ENCODE measurements around the gene CEP41.

CEP41 gene

DNA sequence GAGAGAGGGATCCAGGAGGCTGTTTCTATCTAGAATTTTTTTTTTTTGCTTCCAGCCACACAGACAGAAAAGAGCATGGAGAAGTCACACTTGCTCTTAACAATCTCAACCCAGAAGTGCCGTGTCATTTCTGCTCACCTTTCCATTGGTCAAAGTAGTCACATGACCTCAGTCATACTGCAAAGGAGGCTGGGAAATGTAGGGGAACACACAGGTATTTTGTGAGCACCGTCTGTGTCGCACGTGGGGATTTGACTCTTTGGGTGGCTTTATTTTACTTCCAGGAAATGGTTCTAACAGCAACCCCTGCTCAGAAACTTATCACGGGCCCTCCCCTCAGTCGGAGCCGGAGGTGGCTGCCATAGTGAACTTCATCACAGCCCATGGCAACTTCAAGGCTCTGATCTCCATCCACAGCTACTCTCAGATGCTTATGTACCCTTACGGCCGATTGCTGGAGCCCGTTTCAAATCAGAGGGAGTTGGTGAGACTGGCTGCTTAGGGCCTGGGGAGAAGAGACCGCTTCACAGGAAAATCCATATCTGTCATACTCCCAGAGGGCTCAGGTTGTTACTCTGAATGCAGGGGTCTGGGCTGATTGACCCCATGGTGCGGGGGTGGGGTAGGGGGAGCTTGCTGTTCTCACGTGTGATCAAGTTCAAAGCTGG, 73.6 kb downstream of the CEP41 start:
- DNase-seq = no peak

DNA sequence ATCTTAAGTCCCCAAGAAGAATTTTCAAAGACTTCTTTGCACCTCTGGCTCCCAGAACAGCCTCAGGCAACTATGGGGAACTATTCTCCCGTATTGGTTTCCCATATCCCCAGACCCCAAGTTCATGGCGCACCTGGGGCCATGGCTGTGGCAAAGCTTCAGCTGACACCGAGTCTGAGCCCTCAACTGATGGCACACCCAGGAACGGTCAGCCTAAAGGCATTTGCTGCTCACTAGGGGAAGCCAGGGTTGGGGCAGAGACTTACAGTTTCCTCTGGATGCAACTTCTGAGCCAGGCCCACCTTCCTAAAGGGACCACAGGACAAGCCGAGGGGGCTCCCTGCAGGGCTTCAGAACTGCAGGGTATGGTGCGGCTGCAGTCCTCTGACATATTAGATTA, 74.3 kb downstream of the CEP41 start:
- DNase-seq = no peak

DNA sequence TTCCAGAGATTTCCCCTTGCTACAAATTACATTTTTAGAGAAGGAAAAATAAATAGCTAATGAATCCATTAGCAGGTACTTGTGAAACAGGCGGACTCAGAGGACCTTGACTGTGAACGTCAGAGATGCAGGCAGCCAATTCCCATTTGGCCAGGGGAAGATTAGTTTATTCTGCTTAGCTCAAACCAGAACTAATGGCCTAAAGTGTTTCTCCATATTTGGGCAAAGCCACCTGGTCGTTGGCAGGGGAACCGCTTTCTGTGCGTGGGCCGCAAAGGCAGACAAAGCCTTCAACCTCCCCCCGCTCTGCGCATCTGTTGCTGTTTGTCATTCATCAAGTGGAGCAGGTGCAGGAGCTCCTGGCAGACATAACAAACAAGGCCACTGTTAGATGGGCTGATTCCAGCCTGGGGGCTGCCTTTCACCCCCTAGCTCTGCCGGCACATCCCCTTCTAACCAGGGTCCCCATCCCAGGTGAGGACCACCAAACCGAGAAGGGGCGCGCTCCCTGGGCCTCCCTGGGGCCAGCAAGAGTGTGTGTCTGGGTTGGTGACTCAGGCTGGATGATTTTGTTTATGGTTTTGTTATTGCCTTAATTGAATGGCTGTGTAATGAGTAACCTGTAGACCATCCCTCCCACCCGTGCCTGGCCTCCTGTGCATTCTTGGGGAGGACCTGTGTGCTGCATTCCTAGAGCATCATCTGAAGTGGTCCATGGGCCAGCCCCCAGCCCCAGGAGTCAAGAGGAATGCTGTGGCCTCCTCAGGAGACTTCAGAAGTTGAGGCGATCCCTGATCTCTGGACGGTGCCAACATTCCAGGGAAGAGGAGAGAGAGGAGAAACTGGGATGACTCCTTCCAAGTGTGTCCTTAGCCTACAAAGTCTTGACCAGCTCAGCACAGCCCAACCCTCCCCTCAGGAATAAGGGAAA, 75.0 kb downstream of the CEP41 start:
- no peak for DNase-seq

DNA sequence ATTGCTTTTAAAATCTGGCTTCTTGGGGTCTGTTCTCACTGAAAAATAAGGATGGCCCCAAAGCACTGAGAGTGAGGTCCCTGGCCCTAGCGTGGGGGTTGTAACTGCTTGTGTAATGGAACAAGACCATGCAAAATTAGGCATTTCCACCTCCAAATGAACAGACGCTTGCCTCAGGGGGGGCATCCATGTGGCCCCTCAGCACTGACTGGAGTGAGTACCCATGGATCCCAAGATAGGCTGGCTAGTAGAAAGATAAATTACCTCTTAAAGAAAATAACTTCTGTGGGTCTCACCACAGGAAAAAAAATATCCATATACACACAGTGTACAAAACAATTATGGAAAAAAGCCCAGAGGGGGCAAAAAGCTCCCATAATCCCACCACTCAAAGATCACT, 75.7 kb downstream of the CEP41 start:
- no peak for DNase-seq

DNA sequence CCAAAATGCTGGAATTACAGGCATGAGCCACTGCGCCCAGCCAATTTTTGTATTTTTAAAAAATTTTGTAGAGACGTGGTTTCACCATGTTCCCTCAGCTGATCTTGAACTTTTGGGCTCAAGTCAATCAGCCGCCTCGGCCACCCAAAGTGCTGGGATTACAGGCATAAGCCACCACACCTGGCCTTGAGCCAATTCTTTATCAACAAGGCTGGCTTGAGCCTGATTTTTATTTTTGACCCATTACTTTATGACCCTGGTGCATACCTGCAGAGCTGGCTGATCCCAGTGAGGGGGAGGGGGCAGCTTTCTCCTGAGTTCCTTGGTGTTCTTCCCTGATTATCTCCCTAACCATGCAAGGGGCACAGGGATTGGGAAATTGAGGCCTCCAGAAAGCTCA, 76.4 kb downstream of the CEP41 start:
- no peak for DNase-seq

DNA sequence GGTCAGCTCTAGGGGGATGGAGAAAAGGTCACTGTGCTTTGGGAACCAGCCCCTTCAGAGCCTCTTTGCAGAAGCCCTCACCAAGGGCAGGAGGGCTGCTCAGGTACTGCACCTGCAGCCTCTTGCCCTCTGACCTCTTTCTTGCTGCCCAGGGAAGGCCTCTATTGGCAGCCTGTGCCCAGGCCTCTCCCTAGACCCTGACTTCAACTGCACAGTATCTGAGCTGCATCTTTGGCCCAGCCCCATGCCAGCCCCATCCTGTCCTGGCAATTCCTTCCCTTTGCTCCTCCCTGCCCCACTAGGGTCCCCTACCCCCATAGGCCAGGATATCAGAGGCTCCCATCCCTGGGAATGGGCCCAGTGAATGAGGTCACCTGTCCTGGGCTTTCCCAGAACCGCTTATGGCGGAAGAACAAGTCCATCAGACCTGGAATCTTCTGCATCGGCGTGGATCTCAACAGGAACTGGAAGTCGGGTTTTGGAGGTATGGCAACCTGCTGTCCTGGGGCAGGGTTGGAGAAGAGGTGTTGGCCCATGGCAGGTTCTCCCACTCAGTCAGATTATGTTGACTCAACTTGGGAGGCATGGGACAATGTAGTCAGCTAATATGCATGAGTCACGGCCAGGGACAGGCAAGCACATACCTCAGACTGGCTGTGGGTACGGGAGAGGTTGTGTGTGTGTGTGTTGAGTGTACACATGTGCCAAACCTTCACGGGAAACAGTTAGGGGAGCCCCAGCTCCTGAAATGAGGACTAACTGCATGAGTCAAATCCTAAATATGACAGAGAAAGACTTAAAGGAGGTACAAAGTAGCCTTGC, 77.6 kb downstream of the CEP41 start:
- DNase-seq = peak; percentile 77

DNA sequence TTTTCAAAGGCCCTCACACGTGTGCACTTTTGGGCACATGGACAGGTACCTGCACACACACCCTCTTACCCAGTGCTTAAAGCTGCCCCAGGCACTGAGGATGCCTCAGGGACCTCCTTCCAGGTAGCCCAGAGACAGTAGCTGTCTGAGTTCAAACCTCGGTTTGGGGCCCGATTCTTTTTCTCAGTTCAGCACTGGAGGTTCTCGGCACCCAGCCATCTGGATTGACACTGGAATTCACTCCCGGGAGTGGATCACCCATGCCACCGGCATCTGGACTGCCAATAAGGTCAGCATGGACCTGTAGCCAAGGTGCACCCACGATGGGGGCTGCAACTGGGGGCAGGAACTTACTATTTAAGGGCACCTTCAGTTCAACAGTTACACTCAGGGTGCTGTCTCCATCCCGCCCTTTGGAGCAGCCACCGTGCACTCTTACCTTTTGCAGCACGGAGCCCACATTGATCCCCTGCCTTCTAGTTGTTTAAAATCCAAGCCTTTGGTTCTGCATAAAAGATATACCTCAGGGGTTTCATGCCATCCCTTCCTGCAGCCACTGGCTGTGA, 78.5 kb downstream of the CEP41 start:
- DNase-seq = no peak

DNA sequence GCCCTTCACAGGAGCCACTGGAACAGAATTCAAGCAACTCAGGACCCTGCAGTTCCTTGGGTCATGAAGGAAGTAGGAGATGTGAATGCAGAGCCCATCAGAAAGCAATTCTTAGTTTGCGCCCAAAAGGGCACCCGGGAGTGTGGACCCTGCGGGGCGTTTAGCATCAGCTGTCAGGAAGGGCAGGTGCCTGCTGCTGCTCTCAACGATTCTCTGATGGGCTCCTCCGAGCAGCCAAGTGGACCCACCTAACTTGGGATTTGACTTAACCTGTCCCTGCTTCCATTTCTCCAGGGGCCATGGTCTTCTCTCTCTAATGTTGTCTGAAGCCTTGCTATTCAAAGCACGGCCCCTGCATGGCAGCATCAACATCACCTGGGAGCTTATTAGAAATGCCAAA, 79.1 kb downstream of the CEP41 start:
- DNase-seq = no peak

DNA sequence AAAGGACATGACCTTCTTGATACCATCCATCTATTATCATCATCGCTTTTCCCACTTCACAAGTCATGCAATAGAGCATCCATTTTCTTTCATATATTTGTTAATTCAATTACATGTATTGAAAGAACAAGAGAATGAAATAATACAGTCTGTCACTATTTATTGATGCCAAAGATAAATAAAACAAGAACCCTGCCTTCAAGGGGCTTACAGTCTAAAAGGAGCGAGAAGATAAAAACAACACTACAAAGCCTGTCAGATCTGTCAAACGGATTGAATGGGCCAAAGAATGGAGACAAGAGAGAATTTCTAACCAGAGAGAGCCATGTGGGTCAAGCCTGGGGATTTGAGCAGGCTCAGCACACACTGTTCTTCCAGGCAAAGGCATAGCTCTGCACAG, 80.3 kb downstream of the CEP41 start:
- no peak for DNase-seq

DNA sequence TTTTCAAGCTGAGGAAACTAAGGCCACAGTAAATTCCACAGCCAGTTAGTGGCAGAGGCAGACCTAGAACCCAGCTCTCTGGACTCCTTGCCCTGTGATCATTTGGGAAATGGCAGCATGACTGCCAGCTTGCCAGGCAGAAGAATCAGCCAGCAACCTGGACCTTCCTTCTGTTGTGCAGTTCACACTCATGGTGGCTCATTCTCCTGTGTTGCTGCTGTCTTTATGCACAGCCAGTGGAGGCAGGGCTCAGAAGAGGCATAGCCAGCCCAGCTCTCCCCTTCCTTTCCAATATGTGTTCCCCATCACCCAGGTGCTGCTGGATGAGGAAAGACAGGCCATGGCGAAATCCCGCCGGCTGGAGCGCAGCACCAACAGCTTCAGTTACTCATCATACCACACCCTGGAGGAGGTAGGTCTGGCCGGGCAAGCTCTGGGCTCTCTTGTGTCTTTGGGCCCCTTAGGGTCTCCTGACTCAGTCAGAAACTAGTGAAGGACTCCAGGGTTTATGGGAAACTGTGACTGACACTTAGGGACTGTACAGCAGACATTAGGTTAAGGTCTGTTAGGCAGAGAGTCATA, 81.4 kb downstream of the CEP41 start:
- no peak for DNase-seq

DNA sequence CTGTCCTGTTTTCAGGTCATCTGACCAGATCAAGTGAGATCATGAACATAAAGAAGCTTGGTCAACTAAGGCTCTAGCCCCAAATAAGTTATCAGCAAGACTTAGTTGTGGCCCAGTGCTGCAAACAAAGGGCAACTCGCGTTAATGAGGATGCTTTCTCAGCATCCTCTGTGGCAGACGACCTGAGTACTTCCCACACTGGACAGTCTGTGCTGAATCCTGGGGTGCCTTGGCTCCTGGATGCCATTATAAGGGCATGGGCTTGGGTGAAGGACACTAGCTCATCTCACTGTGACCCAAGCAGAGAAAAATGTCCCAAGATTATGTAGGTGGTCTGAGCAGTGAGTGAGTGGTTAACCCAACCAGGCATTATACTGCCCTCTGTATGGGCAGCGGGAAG, 82.3 kb downstream of the CEP41 start:
- DNase-seq = no peak

DNA sequence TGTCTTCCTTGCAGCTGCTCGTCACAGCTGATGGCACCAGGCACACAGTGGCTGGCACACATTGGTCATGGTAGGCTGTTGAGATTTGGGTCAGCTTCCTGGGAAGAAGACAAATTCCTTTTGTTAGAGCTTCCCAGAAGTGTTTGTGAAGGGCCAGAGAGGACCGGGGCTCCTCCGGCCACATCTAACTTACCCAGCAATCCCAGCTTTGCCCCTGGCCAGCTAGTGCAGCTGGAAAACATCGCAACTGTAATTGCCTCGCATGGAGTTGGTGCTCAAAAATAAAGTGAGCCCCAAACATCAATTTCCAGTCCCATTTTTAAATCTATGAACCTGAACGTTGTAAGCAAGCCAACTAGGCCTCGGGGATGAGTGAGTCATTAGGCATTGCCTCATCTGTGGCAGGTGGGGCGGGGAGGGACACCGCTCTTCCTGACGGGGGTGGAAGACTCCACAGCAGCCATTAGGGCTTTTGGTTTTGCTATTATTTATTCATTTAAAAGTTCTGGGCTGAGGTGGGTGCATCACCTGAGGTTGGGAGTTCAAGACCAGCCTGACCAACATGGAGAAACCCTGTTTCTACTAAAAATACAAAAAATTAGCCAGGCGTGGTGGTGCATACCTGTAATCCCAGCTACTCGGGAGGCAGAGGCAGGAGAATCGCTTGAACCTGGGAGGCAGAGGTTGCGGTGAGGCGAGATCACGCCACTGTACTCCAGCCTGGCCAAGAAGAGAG, 83.8 kb downstream of the CEP41 start:
- DNase-seq = no peak

DNA sequence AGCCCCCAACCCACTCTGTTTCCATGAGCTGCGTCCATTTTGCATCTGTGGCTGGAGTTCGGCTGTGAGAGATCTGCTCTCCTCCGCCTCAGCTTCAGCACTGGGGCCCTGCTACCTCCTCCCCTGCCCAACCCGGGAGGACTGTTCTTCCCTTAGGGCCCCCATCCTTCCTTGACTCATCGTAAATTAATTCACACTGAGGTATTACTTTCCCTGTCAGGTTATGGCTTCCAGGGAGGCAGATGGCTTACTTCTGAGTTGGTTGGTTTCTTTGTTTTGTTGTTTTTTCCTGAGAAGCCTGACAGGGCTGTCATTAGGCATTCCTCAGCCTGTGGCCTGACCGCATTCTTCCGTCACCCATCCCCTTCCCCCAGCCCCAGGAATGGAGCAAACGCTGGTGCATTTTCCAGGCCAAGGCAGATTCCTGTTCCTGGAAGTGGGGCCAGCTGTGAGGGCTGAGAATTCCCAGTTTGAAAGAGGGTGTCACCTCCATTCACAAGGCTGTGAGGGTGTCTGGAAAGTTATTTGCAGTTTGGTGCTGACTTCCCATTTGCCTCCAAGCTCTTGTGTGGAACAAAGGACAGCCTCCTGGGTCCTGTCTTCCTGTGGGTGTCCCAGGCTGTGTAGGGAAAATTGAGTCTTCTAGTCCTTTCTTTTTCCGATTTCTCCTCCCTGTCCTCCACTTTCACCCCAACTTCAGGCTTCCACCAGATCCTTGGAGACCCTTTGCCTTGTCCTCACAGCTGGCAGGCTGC, 84.5 kb downstream of the CEP41 start:
- no peak for DNase-seq

DNA sequence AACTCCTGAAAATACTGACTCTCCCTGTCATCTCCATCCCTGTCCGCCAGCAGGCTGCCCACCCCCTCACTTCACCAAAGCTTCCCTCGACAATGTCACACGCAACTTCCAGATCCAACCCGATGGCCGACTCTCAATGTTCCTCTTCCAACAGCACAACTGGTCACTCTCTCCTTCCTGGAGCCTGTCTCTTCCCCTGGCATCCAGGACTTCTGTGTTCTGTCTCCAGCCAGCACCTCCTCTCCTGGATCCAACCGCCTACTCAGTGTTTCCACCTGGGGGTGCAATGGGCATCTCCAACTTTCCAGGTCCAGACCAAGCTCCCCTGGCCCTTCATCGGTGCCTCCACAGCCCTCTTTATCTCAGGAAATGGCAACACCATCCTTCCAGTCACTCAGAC, 87.6 kb downstream of the CEP41 start:
- no peak for DNase-seq

DNA sequence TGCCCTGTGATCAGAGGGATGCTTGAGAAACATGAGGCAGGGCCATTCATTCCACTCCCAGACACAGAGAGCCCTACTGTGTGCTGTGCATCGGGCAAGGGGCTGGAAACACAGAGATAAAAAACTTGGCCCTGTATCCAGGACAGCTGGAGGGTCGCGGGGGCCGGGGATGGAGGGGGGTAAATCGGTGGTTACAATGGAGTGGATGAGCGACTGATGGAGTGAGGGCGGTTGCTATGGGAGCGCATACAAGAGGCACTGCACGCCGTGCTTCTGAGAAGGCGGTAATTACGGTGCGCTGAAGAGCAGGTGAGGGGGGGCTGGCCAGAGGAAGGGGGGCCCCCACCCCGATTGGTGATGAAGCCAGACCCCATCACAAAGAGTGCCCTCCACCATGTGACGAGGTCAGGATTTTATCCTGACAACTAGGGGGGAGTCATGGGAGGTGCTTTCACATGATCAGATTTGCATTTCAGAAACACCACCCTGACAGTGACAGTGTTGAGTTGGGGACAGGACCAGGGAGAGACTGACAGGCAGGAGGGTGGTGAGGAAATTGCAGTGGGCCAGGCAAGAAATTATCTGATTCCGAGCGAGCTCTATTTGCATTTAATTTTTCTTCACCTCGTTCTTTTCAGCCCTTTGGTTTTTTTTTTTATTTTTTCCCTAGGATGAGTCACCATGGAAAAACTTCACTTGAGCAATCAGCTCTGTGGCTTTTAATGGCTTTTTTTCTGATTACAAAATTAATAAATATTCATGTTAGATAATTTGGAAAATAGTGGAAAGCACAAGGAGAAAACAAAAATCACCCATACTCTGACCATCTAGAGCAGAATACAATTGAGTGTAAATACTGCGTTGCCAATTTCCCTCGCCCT, 88.4 kb downstream of the CEP41 start:
- no peak for DNase-seq

DNA sequence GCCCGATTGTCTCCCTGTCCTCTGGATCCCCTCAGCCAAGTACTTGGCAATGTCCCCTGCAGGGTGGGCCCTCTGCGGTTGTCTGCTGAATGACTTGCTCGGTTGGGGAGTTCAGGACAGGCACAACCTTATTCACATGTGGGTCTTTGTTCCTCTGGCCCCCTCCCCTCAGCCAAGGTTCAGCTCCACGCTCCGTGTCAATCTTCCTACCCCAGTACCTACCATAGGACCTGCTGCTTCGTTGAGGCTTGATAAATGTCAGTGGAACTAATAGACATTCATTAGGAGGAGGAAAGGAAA, 89.1 kb downstream of the CEP41 start:
- DNase-seq = no peak

DNA sequence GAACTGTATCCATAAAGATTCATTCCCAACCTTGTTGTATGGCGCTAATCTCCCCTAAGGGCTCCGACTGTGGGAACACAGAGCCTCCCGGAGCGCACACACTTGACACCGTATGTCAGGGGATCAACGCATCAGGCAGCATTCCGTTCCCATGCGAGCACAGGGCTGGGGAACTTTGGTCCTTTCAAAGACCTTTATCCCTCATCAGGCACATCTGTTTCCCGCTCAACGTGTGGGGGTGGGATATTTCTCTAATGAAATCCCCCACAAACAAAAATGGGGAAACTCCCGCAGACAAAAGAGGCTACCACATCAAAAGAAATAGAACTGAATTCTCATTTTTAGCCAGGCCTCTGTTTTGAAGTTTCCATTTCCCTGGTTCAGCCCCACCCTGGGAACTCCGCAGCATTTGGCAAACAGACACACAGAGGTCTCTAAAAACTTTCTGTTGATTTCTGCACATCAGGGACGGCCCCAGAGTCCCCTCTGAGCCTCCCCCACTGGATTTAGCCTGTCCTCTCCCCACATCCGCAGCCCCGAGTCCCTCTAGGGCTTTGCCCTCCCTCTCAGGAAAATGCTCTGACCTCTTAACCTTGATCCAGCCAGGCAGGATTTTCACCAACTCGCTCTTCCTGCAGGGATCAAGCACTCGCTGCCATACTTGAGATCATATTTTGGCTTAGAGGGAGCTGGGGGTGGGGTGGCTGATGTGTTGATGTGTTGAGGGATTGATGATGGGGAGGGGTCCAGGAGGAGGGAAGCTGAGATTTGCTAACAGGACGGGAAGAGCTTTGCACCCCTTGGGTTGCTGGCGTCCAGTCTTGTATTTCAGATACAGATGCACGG, 89.6 kb downstream of the CEP41 start:
- no peak for DNase-seq

DNA sequence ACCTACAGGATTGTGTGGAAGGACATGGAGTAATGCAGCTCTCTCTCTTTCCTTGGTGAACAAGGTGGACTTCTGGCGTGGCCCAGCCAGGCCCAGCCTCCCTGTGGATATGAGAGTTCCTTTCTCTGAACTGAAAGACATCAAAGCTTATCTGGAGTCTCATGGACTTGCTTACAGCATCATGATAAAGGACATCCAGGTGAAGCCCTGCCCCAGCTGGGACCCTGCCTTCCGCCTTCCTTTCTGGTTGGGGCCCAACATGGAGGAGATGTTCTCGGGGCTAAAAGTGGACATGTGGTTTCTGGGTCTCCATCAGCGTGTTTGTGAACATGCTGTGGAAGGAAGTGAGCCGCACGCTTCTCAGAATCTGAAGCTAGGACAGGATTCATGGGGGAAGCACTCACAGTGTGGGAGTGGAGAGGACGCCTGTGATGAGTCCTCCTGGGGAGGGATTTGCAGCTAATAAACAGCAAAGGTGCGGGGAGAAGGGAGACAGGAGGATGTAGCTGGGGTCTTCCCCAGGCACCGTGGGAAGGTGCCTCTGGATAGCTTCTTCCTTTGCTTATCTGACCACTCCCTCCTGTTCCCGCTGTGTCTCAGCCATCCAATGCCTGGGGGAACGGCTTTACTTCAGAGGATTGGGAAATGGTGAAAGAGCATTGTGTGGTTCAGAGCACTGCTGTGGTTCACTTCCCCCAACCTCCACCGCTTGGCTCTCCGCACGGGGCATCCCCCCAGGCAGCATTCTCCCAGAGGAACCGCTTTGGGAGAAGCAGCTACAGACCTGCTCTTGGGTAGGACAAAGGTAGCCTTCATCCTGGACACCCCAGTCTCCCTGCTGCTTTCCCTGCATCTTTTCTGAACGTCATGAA, 90.7 kb downstream of the CEP41 start:
- DNase-seq = no peak

DNA sequence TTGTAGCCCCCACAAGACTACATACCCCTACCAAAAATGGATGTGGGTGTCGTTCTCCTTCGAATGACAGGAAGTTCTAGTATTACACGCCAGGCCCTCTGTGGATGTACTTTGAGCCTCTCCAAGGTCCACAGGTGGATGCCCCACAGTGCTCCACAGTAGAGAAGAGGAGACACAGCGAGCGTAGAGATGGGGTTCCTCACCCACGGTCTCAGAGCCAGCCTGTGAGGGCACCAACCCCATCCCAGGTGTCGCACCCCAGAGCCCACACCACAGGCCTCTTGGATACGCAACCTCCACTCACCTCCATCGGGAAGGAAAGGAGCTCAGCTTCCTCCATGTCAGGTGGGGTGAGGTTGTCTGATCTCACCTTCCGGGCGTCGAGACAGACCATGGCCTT, 93.9 kb downstream of the CEP41 start:
- no peak for DNase-seq

Measured in activated CD8-positive, alpha-beta memory T cell treated with anti-CD3 and anti-CD28 coated beads, Interleukin-2, amount 50 U/mL, for 48 hours (primary cell).